MM.1S (cell line): ENCODE results near the gene P2RX6.

Experiments
- DNase-seq: peaks from one replicate; pipeline ENCODE4 v3.0.0-alpha.2; 2015
- H2AFZ ChIP-seq: fragments of 300-600 bp; sonication (generic); 2 replicates; pipeline ENCODE4 v1.6.0; 2016; ENCODE audit warnings: antibody characterized with exemption, low read length
- H3F3A ChIP-seq: fragments of 300-600 bp; sonication (generic); 2 replicates; pipeline ENCODE4 v1.6.1; 2016; ENCODE audit warnings: mild to moderate bottlenecking, antibody characterized with exemption, low read length, moderate library complexity, mixed read lengths; ENCODE audit not compliant: insufficient read depth
- H3K27ac ChIP-seq: fragments of 300-600 bp; sonication (generic); 2 replicates; pipeline ENCODE4 v1.5.1; 2016; ENCODE audit warnings: mild to moderate bottlenecking, low read length
- H3K27me3 ChIP-seq: fragments of 300-600 bp; sonication (generic); replicated peaks from 2 replicates; pipeline ENCODE4 v1.6.0; 2016; ENCODE audit warnings: low read length; ENCODE audit not compliant: insufficient read depth
- H3K36me3 ChIP-seq: fragments of 300-600 bp; sonication (generic); replicated peaks from 2 replicates; pipeline ENCODE4 v1.6.1; 2016; ENCODE audit warnings: mild to moderate bottlenecking, low read length, mixed read lengths; ENCODE audit not compliant: insufficient read depth
- H3K4me1 ChIP-seq: fragments of 300-600 bp; sonication (generic); 2 replicates; pipeline ENCODE4 v1.6.1; 2016; ENCODE audit warnings: low read length, mixed read lengths
- H3K4me2 ChIP-seq: fragments of 300-600 bp; sonication (generic); 2 replicates; pipeline ENCODE4 v1.6.0; 2016; ENCODE audit warnings: low read depth, low read length
- H3K4me3 ChIP-seq: fragments of 300-600 bp; sonication (generic); 2 replicates; pipeline ENCODE4 v1.5.1; 2016; ENCODE audit warnings: low read length, mixed read lengths
- H3K79me2 ChIP-seq: fragments of 300-600 bp; sonication (generic); 2 replicates; pipeline ENCODE4 v1.6.1; 2016; ENCODE audit warnings: mixed run types, low read length, mixed read lengths
- H3K9ac ChIP-seq: fragments of 300-600 bp; sonication (generic); 2 replicates; pipeline ENCODE4 v1.6.1; 2016; ENCODE audit warnings: low read length, mixed read lengths
- H3K9me2 ChIP-seq: fragments of 300-600 bp; sonication (generic); replicated peaks from 2 replicates; pipeline ENCODE4 v1.6.1; 2016; ENCODE audit warnings: mild to moderate bottlenecking, low read length, mixed read lengths; ENCODE audit not compliant: insufficient read depth
- H3K9me3 ChIP-seq: fragments of 300-600 bp; sonication (generic); replicated peaks from 2 replicates; pipeline ENCODE4 v1.6.1; 2016; ENCODE audit warnings: mild to moderate bottlenecking, low read length, mixed read lengths; ENCODE audit not compliant: insufficient read depth
- H4K20me1 ChIP-seq: fragments of 300-600 bp; sonication (generic); 2 replicates; pipeline ENCODE4 v1.6.1; 2016; ENCODE audit warnings: mild to moderate bottlenecking, low read length, moderate library complexity, mixed read lengths; ENCODE audit not compliant: insufficient read depth
- EZH2 ChIP-seq: fragments of 300-600 bp; sonication (generic); optimal IDR thresholded peaks from 2 replicates; pipeline ENCODE3; 2017; ENCODE audit warnings: low read depth, mild to moderate bottlenecking, antibody characterized with exemption, low read length, mixed read lengths
- EZH2phosphoT487 ChIP-seq: fragments of 300-600 bp; sonication (generic); IDR thresholded peaks from 2 replicates; pipeline ENCODE4 v1.6.1; 2018; ENCODE audit warnings: antibody characterized with exemption, low read length
- TF ChIP-seq, protein P1 (sequence below): fragments of 300-600 bp; sonication (generic); IDR thresholded peaks from 2 replicates; pipeline ENCODE4 v1.5.1; 2016; ENCODE audit warnings: antibody characterized with exemption, low read length, mixed read lengths

P2RX6 gene

DNA sequence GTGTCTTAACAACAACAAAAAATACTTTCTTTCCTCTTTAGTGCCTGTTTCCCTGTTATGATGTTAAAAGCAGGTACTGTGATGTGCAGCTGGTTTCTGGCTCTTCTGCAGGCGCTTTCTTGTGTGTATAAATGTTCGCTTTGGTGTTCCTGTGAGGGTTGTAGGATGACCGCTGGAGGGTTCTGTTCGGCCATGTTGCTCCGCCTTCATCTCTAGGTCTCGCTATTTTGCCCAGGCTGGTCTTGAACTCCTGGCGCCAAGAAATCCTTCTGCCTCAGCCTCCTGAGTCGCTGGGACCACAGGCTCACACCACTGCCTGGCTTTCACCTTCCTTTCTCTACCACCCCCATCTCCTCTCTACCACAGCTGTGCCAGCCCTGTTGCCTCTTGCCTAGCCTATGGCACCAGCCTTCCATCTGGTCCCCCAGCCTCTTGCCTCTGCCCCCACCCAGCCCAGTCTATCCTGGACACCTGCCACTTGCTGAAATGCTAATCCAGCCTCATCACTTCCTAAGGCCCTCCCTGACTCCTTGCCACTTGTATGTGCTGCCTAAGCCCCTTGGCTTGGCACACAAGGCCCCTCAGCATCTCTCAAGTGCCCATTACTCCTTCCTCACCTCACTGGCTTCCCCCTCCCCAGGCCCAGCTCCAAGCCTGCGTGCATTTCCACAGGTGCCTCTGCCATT, 36.3 kb downstream of the P2RX6 start:
- no peaks in the 10 kb centered on the region for H3K36me3 ChIP-seq
- TF ChIP-seq EZH2 (no peak), EZH2phosphoT487 (no peak)
- TF ChIP-seq, protein P1, sequence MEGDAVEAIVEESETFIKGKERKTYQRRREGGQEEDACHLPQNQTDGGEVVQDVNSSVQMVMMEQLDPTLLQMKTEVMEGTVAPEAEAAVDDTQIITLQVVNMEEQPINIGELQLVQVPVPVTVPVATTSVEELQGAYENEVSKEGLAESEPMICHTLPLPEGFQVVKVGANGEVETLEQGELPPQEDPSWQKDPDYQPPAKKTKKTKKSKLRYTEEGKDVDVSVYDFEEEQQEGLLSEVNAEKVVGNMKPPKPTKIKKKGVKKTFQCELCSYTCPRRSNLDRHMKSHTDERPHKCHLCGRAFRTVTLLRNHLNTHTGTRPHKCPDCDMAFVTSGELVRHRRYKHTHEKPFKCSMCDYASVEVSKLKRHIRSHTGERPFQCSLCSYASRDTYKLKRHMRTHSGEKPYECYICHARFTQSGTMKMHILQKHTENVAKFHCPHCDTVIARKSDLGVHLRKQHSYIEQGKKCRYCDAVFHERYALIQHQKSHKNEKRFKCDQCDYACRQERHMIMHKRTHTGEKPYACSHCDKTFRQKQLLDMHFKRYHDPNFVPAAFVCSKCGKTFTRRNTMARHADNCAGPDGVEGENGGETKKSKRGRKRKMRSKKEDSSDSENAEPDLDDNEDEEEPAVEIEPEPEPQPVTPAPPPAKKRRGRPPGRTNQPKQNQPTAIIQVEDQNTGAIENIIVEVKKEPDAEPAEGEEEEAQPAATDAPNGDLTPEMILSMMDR = no peak
- no peak overlapping the region for H2AFZ ChIP-seq
- no peaks in the 10 kb centered on the region; the same call in 1 of the 2 replicates for H3K27me3 ChIP-seq
- no peaks in the 10 kb centered on the region for H3K9me2 ChIP-seq
- no peak overlapping the region for H3K4me3 ChIP-seq
- H3K9ac ChIP-seq = no peak overlapping the region
- no peaks in the 10 kb centered on the region for H4K20me1 ChIP-seq
- H3K4me2 ChIP-seq = no peak overlapping the region
- no peak for DNase-seq
- H3K4me1 ChIP-seq = no peaks in the 10 kb centered on the region
- H3F3A ChIP-seq = no peaks in the 10 kb centered on the region
- H3K79me2 ChIP-seq = no peaks in the 10 kb centered on the region
- no peaks in the 10 kb centered on the region for H3K9me3 ChIP-seq
- no peak overlapping the region for H3K27ac ChIP-seq

DNA sequence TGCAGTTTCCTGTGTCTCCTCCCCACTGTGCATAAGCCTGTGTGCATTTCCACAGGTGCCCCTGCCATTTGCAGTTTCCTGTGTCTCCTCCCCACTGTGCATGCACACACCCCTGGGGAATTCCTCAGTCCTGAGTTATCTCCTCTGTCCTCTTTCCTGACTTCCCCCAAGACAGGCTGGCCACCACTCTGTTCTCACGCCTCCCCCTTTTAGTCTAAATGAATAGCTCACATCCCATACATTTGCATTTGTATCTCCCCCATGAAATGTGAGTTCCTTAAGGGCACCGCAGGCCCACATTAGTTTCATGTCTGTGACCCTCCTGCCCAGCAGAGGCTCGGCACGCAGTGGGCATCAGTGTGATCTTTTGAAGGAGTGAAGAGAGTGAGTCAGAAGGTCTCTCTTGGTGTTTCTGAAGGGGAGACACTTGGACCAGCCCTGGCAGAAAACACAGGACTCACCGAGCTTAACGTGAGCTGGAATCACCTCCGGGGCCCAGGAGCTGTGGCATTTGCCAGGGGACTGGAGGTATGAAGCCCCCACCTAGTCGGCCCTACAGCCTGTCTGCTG, 37.0 kb downstream of the P2RX6 start:
- TF ChIP-seq, protein P1 = no peak
- no peak for TF ChIP-seq EZH2
- no peak for TF ChIP-seq EZH2phosphoT487
- no peak overlapping the region for H3K4me2 ChIP-seq

DNA sequence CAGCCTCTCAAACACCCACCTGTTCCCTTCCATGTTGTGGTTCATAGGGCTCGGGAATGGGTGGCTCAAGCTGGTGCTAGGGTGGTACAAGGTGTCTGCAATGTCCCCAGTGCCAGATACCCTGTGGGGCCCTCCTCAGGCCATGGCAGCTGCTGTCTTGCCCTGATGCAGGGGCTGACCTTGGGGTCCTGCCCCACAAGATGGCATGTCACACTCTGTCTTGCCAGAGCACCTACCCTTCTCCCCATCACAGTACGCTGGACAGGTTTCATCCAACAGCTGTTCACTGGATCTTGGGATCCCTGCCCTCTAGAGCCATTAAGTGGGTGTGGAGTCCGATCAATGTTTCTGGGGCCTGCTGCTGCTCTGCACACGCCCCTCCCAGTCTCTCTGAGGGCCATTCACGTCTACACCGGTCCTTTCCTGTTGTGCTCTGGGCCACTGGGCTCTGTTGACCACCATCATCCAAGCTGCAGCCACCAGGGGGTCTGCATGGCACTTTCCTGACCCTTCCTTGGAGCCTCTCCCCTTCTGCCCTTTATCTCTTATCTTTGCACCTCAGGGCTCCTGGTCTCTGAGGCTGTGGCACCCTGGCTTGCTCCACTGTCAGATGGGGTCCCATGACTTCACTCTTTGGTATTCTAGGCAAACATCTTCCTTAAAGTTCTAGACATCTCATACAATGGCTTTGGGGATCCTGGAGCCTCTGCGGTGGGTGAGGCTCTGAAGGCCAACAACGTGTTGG, 37.9 kb downstream of the P2RX6 start:
- H4K20me1 ChIP-seq = no peaks in the 10 kb centered on the region
- no peaks in the 10 kb centered on the region for H3K36me3 ChIP-seq
- no peak overlapping the region for H2AFZ ChIP-seq
- no peak for TF ChIP-seq EZH2phosphoT487
- TF ChIP-seq EZH2 = no peak
- TF ChIP-seq, protein P1 = no peak
- H3F3A ChIP-seq = no peaks in the 10 kb centered on the region
- no peak for DNase-seq
- H3K79me2 ChIP-seq = no peaks in the 10 kb centered on the region
- no peaks in the 10 kb centered on the region for H3K9me3 ChIP-seq
- H3K9me2 ChIP-seq = no peaks in the 10 kb centered on the region
- no peak overlapping the region for H3K4me2 ChIP-seq
- no peak overlapping the region for H3K27ac ChIP-seq
- H3K4me3 ChIP-seq = no peak overlapping the region
- H3K4me1 ChIP-seq = no peaks in the 10 kb centered on the region
- H3K27me3 ChIP-seq = peaks cover 7% of the 10 kb centered on the region
- no peak overlapping the region for H3K9ac ChIP-seq

More for the DNA sequence above, 37.0 kb downstream of the P2RX6 start:
- peaks cover 4% of the 10 kb centered on the region for H3K27me3 ChIP-seq
- no peaks in the 10 kb centered on the region for H3F3A ChIP-seq
- no peaks in the 10 kb centered on the region for H3K4me1 ChIP-seq
- H3K4me3 ChIP-seq = no peak overlapping the region
- no peaks in the 10 kb centered on the region for H3K36me3 ChIP-seq
- no peaks in the 10 kb centered on the region for H3K79me2 ChIP-seq
- no peaks in the 10 kb centered on the region for H4K20me1 ChIP-seq
- H3K9me2 ChIP-seq = no peaks in the 10 kb centered on the region
- no peak overlapping the region for H2AFZ ChIP-seq
- H3K27ac ChIP-seq = no peak overlapping the region
- no peak for DNase-seq
- no peaks in the 10 kb centered on the region for H3K9me3 ChIP-seq
- no peak overlapping the region for H3K9ac ChIP-seq
